Natural killer cell treated with Interleukin-12 subunit alpha and Interleukin-12 subunit beta and Interleukin-15 and Interleukin-18, amount 100 ng/mL, for 72 hours (primary cell): Measurements from ENCODE around the gene ZMIZ1. TPM values are rescaled to one million over a fixed set of nuclear protein-coding genes. Genes with fewer than 3 reads are reported as not detected.

Source experiments
- ATAC-seq, 2 donors: fragments of 150-1000 bp; cut with Tn5 transposase in 1 of 2; sonication (Bioruptor Pico), chemical (Tn5 transposase) in 1 of 2; 2 replicates each; pipeline ENCODE4 v1.10.0; 2021
- DNase-seq: peaks from one replicate; pipeline ENCODE4 v3.0.0; 2022; ENCODE audit warnings: low spot score
- H3K27ac Mint-ChIP-seq, 2 donors: 1 replicate in 1 of 2; 2 replicates in 1 of 2; pipeline ENCODE4 v1.8.0; 2022; ENCODE audit warnings: mixed read lengths in 2 of 2, mild to moderate bottlenecking in 1 of 2, moderate library complexity in 1 of 2
- H3K27me3 Mint-ChIP-seq, 2 donors: 1 replicate in 1 of 2; 2 replicates in 1 of 2; pipeline ENCODE4 v1.8.0; 2022; ENCODE audit warnings: mixed read lengths in 2 of 2
- H3K36me3 Mint-ChIP-seq: one replicate; pipeline ENCODE4 v1.8.0; 2022; ENCODE audit warnings: mixed read lengths
- H3K4me1 Mint-ChIP-seq, 2 donors: 1 replicate in 1 of 2; 2 replicates in 1 of 2; pipeline ENCODE4 v1.8.0; 2022; ENCODE audit warnings: low read depth in 2 of 2, mixed read lengths in 2 of 2, mild to moderate bottlenecking in 1 of 2
- H3K4me3 Mint-ChIP-seq: one replicate; pipeline ENCODE4 v1.8.0; 2022; ENCODE audit warnings: mixed read lengths
- H3K9me3 Mint-ChIP-seq: 2 replicates; pipeline ENCODE4 v1.8.0; 2022; ENCODE audit warnings: mixed read lengths
- total RNA-seq, 2 donors: library from RNA; stranded (reverse); gene quantifications; one replicate each; pipeline ENCODE4 v1.2.3, GENCODE V29; 2022

The ZMIZ1 gene
- total RNA-seq, 2 donors from 2014 or later, result 49.7 to 54.4 TPM

GRCh38 chr10:79262131-79262530 lies 193.4 kb downstream of the ZMIZ1 start:
- Mint-ChIP-seq H3K27ac (no peak overlapping the region), H3K36me3 (no peaks in the 10 kb centered on the region), H3K9me3 (no peaks in the 10 kb centered on the region), H3K4me3 (no peak overlapping the region), H3K4me1 (peaks cover 51 to 56% of the 10 kb centered on the region in 2 donors), H3K27me3 (no peaks in the 10 kb centered on the region)
- no peak for DNase-seq
- no peak for ATAC-seq

- Mint-ChIP-seq H3K9me3 (no peaks in the 10 kb centered on the region), H3K4me3 (no peak overlapping the region), H3K4me1 (peaks cover 57 to 60% of the 10 kb centered on the region in 2 donors), H3K27me3 (no peaks in the 10 kb centered on the region), H3K27ac (no peak overlapping the region), H3K36me3 (no peaks in the 10 kb centered on the region)
- no peak for DNase-seq
- no peak for ATAC-seq
Observed at GRCh38 chr10:79262959-79263746, 194.4 kb downstream of the ZMIZ1 start.

- H3K4me3 Mint-ChIP-seq, result no peak overlapping the region
- H3K36me3 Mint-ChIP-seq, result no peaks in the 10 kb centered on the region
- DNase-seq (no peak), ATAC-seq (no peak)
- peak overlapping the region in 1 of 2 donors; percentile 80 for H3K27ac Mint-ChIP-seq
- no peaks in the 10 kb centered on the region for H3K27me3 Mint-ChIP-seq
- no peaks in the 10 kb centered on the region for H3K9me3 Mint-ChIP-seq
- peaks cover 57 to 60% of the 10 kb centered on the region in 2 donors for H3K4me1 Mint-ChIP-seq
Observed at GRCh38 chr10:79263939-79264338, 195.2 kb downstream of the ZMIZ1 start.

GRCh38 chr10:79264942-79265341 lies 196.2 kb downstream of the ZMIZ1 start:
- Mint-ChIP-seq H3K4me3 (no peak overlapping the region), H3K36me3 (no peaks in the 10 kb centered on the region), H3K27ac (peak overlapping the region; percentile 80 to 94), H3K9me3 (no peaks in the 10 kb centered on the region), H3K4me1 (peaks cover 54 to 60% of the 10 kb centered on the region in 2 donors), H3K27me3 (no peaks in the 10 kb centered on the region)
- DNase-seq (no peak), ATAC-seq (no peak)

GRCh38 chr10:79266084-79266483 lies 197.3 kb downstream of the ZMIZ1 start:
- H3K4me1 Mint-ChIP-seq, result peaks cover 57 to 62% of the 10 kb centered on the region in 2 donors

GRCh38 chr10:79266543-79267312 lies 198.0 kb downstream of the ZMIZ1 start:
- Mint-ChIP-seq H3K36me3 (no peaks in the 10 kb centered on the region), H3K27me3 (no peaks in the 10 kb centered on the region), H3K9me3 (no peaks in the 10 kb centered on the region), H3K4me3 (peak overlapping the region; percentile 75), H3K27ac (peak overlapping the region; percentile 94 to 96), H3K4me1 (peaks cover 61 to 62% of the 10 kb centered on the region in 2 donors)
- DNase-seq (peak; percentile 84), ATAC-seq (peak; percentile 92 to 93)

More at GRCh38 chr10:79266084-79266483, 197.3 kb downstream of the ZMIZ1 start:
- Mint-ChIP-seq H3K9me3 (no peaks in the 10 kb centered on the region), H3K27ac (peak overlapping the region; percentile 94 to 96), H3K36me3 (no peaks in the 10 kb centered on the region), H3K27me3 (no peaks in the 10 kb centered on the region), H3K4me3 (peak overlapping the region; percentile 75)
- ATAC-seq (peak; percentile 29 to 48), DNase-seq (no peak)

GRCh38 chr10:79267499-79267898 lies 198.7 kb downstream of the ZMIZ1 start:
- H3K4me3 Mint-ChIP-seq, result peak overlapping the region; percentile 75

GRCh38 chr10:79268161-79268601 lies 199.4 kb downstream of the ZMIZ1 start:
- peaks cover 60 to 62% of the 10 kb centered on the region in 2 donors for H3K4me1 Mint-ChIP-seq
- peak overlapping the region in 1 of 2 donors; percentile 96 for H3K27ac Mint-ChIP-seq

More at GRCh38 chr10:79267499-79267898, 198.7 kb downstream of the ZMIZ1 start:
- H3K9me3 Mint-ChIP-seq, result no peaks in the 10 kb centered on the region
- H3K27me3 Mint-ChIP-seq, result no peaks in the 10 kb centered on the region
- ATAC-seq (no peak), DNase-seq (no peak)
- H3K4me1 Mint-ChIP-seq, result peaks cover 62 to 63% of the 10 kb centered on the region in 2 donors
- H3K36me3 Mint-ChIP-seq, result no peaks in the 10 kb centered on the region
- peak overlapping the region; percentile 94 to 96 for H3K27ac Mint-ChIP-seq

GRCh38 chr10:79268742-79269141 lies 200.0 kb downstream of the ZMIZ1 start:
- H3K4me1 Mint-ChIP-seq, result peaks cover 60 to 64% of the 10 kb centered on the region in 2 donors
- H3K27me3 Mint-ChIP-seq, result no peaks in the 10 kb centered on the region
- DNase-seq, result no peak
- no peaks in the 10 kb centered on the region for H3K36me3 Mint-ChIP-seq
- H3K27ac Mint-ChIP-seq, result peak overlapping the region in 1 of 2 donors; percentile 96
- no peak for ATAC-seq
- no peaks in the 10 kb centered on the region for H3K9me3 Mint-ChIP-seq
- H3K4me3 Mint-ChIP-seq, result peak overlapping the region; percentile 26

More at GRCh38 chr10:79268161-79268601, 199.4 kb downstream of the ZMIZ1 start:
- Mint-ChIP-seq H3K4me3 (no peak overlapping the region), H3K27me3 (no peaks in the 10 kb centered on the region), H3K36me3 (no peaks in the 10 kb centered on the region), H3K9me3 (no peaks in the 10 kb centered on the region)
- no peak for DNase-seq
- ATAC-seq, result no peak

GRCh38 chr10:79269443-79269842 lies 200.7 kb downstream of the ZMIZ1 start:
- Mint-ChIP-seq H3K36me3 (no peaks in the 10 kb centered on the region), H3K27ac (no peak overlapping the region), H3K4me3 (no peak overlapping the region), H3K9me3 (no peaks in the 10 kb centered on the region), H3K4me1 (peaks cover 57 to 64% of the 10 kb centered on the region in 2 donors), H3K27me3 (no peaks in the 10 kb centered on the region)
- ATAC-seq, result no peak
- no peak for DNase-seq

- H3K36me3 Mint-ChIP-seq, result no peaks in the 10 kb centered on the region
- no peaks in the 10 kb centered on the region for H3K27me3 Mint-ChIP-seq
- no peak overlapping the region for H3K4me3 Mint-ChIP-seq
- peaks cover 55 to 62% of the 10 kb centered on the region in 2 donors for H3K4me1 Mint-ChIP-seq
- no peaks in the 10 kb centered on the region for H3K9me3 Mint-ChIP-seq
- ATAC-seq (no peak), DNase-seq (no peak)
- H3K27ac Mint-ChIP-seq, result peak overlapping the region in 1 of 2 donors; percentile 66
Observed at GRCh38 chr10:79269969-79270368, 201.2 kb downstream of the ZMIZ1 start.

GRCh38 chr10:79270466-79271246 lies 201.9 kb downstream of the ZMIZ1 start:
- Mint-ChIP-seq H3K9me3 (no peaks in the 10 kb centered on the region), H3K27me3 (no peaks in the 10 kb centered on the region), H3K4me3 (no peak overlapping the region), H3K27ac (peak overlapping the region in 1 of 2 donors; percentile 66), H3K4me1 (peaks cover 53 to 62% of the 10 kb centered on the region in 2 donors), H3K36me3 (no peaks in the 10 kb centered on the region)
- DNase-seq (no peak), ATAC-seq (no peak)

- Mint-ChIP-seq H3K27me3 (no peaks in the 10 kb centered on the region), H3K4me3 (no peak overlapping the region), H3K4me1 (peaks cover 38 to 47% of the 10 kb centered on the region in 2 donors), H3K36me3 (no peaks in the 10 kb centered on the region), H3K27ac (peak overlapping the region in 1 of 2 donors; percentile 78), H3K9me3 (no peaks in the 10 kb centered on the region)
- ATAC-seq (peak in 1 of 2 donors; percentile 3), DNase-seq (no peak)
Observed at GRCh38 chr10:79272353-79272752, 203.6 kb downstream of the ZMIZ1 start.
